GM12878 (cell line): ENCODE results near the gene PBRM1. TPM values are rescaled to one million over a fixed set of nuclear protein-coding genes. Genes with fewer than 3 reads are reported as not detected.

ENCODE experiments used
- CBX3 ChIP-seq: fragments of 200-600 bp; sonication (generic); IDR thresholded peaks from 2 replicates; pipeline ENCODE4 v1.6.1; 2016; ENCODE audit warnings: low read depth, borderline replicate concordance
- CUX1 ChIP-seq: IDR thresholded peaks from 2 replicates; pipeline ENCODE4 v1.6.1; 2012; ENCODE audit warnings: improper control_type of control experiment, low read depth, low read length; ENCODE audit not compliant: insufficient replicate concordance
- EP300 ChIP-seq, 2 experiments: fragments of 150-350 bp in 1 of 2; IDR thresholded peaks; 2 replicates each; pipeline ENCODE4 v1.6.1; 2011 to 2012; ENCODE audit warnings: low read depth in 2 of 2, low read length in 2 of 2, borderline replicate concordance in 1 of 2, improper control_type of control experiment in 1 of 2, inconsistent platforms in 1 of 2; ENCODE audit not compliant: control insufficient read depth in 1 of 2
- MEF2A ChIP-seq: IDR thresholded peaks from 2 replicates; pipeline ENCODE4 v1.6.1; 2011; ENCODE audit warnings: low read depth, mild to moderate bottlenecking, low read length, moderate library complexity; ENCODE audit not compliant: insufficient read depth
- RAD51 ChIP-seq: fragments of 450-650 bp; IDR thresholded peaks from 2 replicates; pipeline ENCODE4 v1.6.1; 2016; ENCODE audit warnings: moderate library complexity, mild to moderate bottlenecking, inconsistent platforms
- REST ChIP-seq: IDR thresholded peaks from 2 replicates; pipeline ENCODE4 v1.6.1; 2012; ENCODE audit warnings: mild to moderate bottlenecking, low read depth, low read length
- TAF1 ChIP-seq: IDR thresholded peaks from 2 replicates; pipeline ENCODE4 v1.6.1; 2011; ENCODE audit warnings: mild to moderate bottlenecking, low read depth, low read length, borderline replicate concordance
- polyA plus RNA-seq, 11 experiments: library from polyadenylated mRNA; depleted of rRNA in 4 of 11; unstranded in 6 of 11; stranded (reverse) in 5 of 11; fragments of >200 nt; fragmentation: Nextera tagmentation in 4 of 11; fragmentation: Illumina TruSeq in 1 of 11; extraction: Ambion mirVana in 4 of 11; extraction: Trizol in 1 of 11; gene quantifications; 1 replicate in 1 of 11; 2 replicates in 10 of 11; pipeline versions ENCODE4 v1.2.1 to v1.2.3, GENCODE V29; 2011 to 2016; ENCODE audit warnings: inconsistent platforms in 2 of 11, missing spikeins in 2 of 11, low read depth in 1 of 11
- total RNA-seq, 4 experiments: library from RNA; depleted of rRNA in 3 of 4; stranded (reverse); fragments of >200 nt in 3 of 4; fragmentation: Illumina TruSeq in 1 of 4; extraction: Trizol in 1 of 4; gene quantifications; 2 replicates each; pipeline versions ENCODE4 v1.2.1 to v1.2.3, GENCODE V29; 2013 to 2021

The PBRM1 gene
- total and polyA plus RNA-seq, 10 of the 15 experiments (the other 5 are each of a cell fraction or from before 2014, with no cell fraction given), result 8.9 to 88.9 (median 39.3) TPM

GRCh38 chr3:52633786-52634185, 51.9 kb downstream of the PBRM1 start (continued):
- TF ChIP-seq REST (no peak), TAF1 (no peak), MEF2A (no peak), CUX1 (no peak), RAD51 (no peak), EP300 (IDR thresholded peaks at IDR 0.05; ENCODE audit: borderline replicate concordance in 1 of 2, control insufficient read depth in 1 of 2, low read depth in 2 of 2, low read length in 2 of 2) (no peak), CBX3 (no peak)
